Activated naive CD8-positive, alpha-beta T cell (primary cell): ENCODE measurements around the gene JAK3.
A peak's percentile ranks its signal among the peaks of the same experiment; 100 is the strongest.

Experiments used
- H3K27ac Mint-ChIP-seq: one replicate; pipeline ENCODE4 v1.8.0; 2021; ENCODE audit warnings: mixed read lengths
- H3K27me3 Mint-ChIP-seq: one replicate; pipeline ENCODE4 v1.8.0; 2021; ENCODE audit warnings: mixed read lengths
- H3K36me3 Mint-ChIP-seq: one replicate; pipeline ENCODE4 v1.8.0; 2021; ENCODE audit warnings: mixed read lengths
- H3K4me1 Mint-ChIP-seq: one replicate; pipeline ENCODE4 v1.8.0; 2021; ENCODE audit warnings: low read depth, mixed read lengths
- H3K4me3 Mint-ChIP-seq: one replicate; pipeline ENCODE4 v1.8.0; 2021; ENCODE audit warnings: mild to moderate bottlenecking, mixed read lengths
- H3K9me3 Mint-ChIP-seq: one replicate; pipeline ENCODE4 v1.8.0; 2021; ENCODE audit warnings: low read depth, mixed read lengths

Gene JAK3

GRCh38 chr19:17834350-17835181 lies 13.2 kb downstream of the JAK3 start:
- Mint-ChIP-seq H3K4me3 (no peak overlapping the region), H3K9me3 (no peaks in the 10 kb centered on the region), H3K27ac (peak overlapping the region; percentile 72), H3K27me3 (no peaks in the 10 kb centered on the region), H3K36me3 (peaks cover 12% of the 10 kb centered on the region), H3K4me1 (peaks cover 14% of the 10 kb centered on the region)

- H3K27ac Mint-ChIP-seq, result no peak overlapping the region
- no peaks in the 10 kb centered on the region for H3K9me3 Mint-ChIP-seq
- H3K4me3 Mint-ChIP-seq, result no peak overlapping the region
- peaks cover 12% of the 10 kb centered on the region for H3K4me1 Mint-ChIP-seq
- H3K36me3 Mint-ChIP-seq, result peaks cover 9% of the 10 kb centered on the region
- H3K27me3 Mint-ChIP-seq, result no peaks in the 10 kb centered on the region
Measured at GRCh38 chr19:17832443-17833208, 15.2 kb downstream of the JAK3 start.

GRCh38 chr19:17831419-17831888 lies 16.3 kb downstream of the JAK3 start:
- peaks cover 9% of the 10 kb centered on the region for H3K36me3 Mint-ChIP-seq
- no peaks in the 10 kb centered on the region for H3K27me3 Mint-ChIP-seq
- H3K4me3 Mint-ChIP-seq, result no peak overlapping the region
- H3K4me1 Mint-ChIP-seq, result peaks cover 9% of the 10 kb centered on the region
- no peaks in the 10 kb centered on the region for H3K9me3 Mint-ChIP-seq
- no peak overlapping the region for H3K27ac Mint-ChIP-seq

- Mint-ChIP-seq H3K9me3 (no peaks in the 10 kb centered on the region), H3K27me3 (no peaks in the 10 kb centered on the region), H3K36me3 (peaks cover 9% of the 10 kb centered on the region), H3K27ac (no peak overlapping the region), H3K4me1 (peaks cover 5% of the 10 kb centered on the region), H3K4me3 (no peak overlapping the region)
Measured at GRCh38 chr19:17830567-17831418, 17.0 kb downstream of the JAK3 start.

GRCh38 chr19:17829855-17830566 lies 17.8 kb downstream of the JAK3 start:
- no peaks in the 10 kb centered on the region for H3K27me3 Mint-ChIP-seq
- no peak overlapping the region for H3K4me3 Mint-ChIP-seq
- no peak overlapping the region for H3K27ac Mint-ChIP-seq
- no peaks in the 10 kb centered on the region for H3K4me1 Mint-ChIP-seq
- H3K9me3 Mint-ChIP-seq, result no peaks in the 10 kb centered on the region
- peaks cover 4% of the 10 kb centered on the region for H3K36me3 Mint-ChIP-seq

- H3K4me3 Mint-ChIP-seq, result no peak overlapping the region
- H3K27ac Mint-ChIP-seq, result no peak overlapping the region
- H3K4me1 Mint-ChIP-seq, result no peaks in the 10 kb centered on the region
- H3K27me3 Mint-ChIP-seq, result no peaks in the 10 kb centered on the region
- no peaks in the 10 kb centered on the region for H3K9me3 Mint-ChIP-seq
- peaks cover under 1% of the 10 kb centered on the region for H3K36me3 Mint-ChIP-seq
Measured at GRCh38 chr19:17826508-17827056, 21.2 kb downstream of the JAK3 start.

GRCh38 chr19:17824339-17824738 lies 23.4 kb downstream of the JAK3 start:
- no peak overlapping the region for H3K4me3 Mint-ChIP-seq
- no peaks in the 10 kb centered on the region for H3K36me3 Mint-ChIP-seq
- H3K27me3 Mint-ChIP-seq, result no peaks in the 10 kb centered on the region
- H3K4me1 Mint-ChIP-seq, result no peaks in the 10 kb centered on the region
- H3K9me3 Mint-ChIP-seq, result no peaks in the 10 kb centered on the region
- no peak overlapping the region for H3K27ac Mint-ChIP-seq

GRCh38 chr19:17821190-17821589 lies 26.6 kb downstream of the JAK3 start, which contains the start of gene INSL3:
TSS of gene INSL3 (minus strand) at chr19:17821519. CDS start at chr19:17821506, 13 bp downstream.
- Mint-ChIP-seq H3K4me3 (no peak within 1 kb of the TSS), H3K4me1 (no peaks in the 10 kb centered on the region), H3K36me3 (peaks cover 2% of the 10 kb centered on the region), H3K27me3 (no peaks in the 10 kb centered on the region), H3K27ac (no peak within 1 kb of the TSS), H3K9me3 (no peaks in the 10 kb centered on the region)

- H3K27me3 Mint-ChIP-seq, result no peaks in the 10 kb centered on the region
- H3K4me1 Mint-ChIP-seq, result no peaks in the 10 kb centered on the region
- no peaks in the 10 kb centered on the region for H3K9me3 Mint-ChIP-seq
- no peak overlapping the region for H3K4me3 Mint-ChIP-seq
- peaks cover 2% of the 10 kb centered on the region for H3K36me3 Mint-ChIP-seq
- H3K27ac Mint-ChIP-seq, result no peak overlapping the region
Measured at GRCh38 chr19:17817668-17818363, 30.0 kb downstream of the JAK3 start.

- no peak overlapping the region for H3K4me3 Mint-ChIP-seq
- no peaks in the 10 kb centered on the region for H3K9me3 Mint-ChIP-seq
- no peak overlapping the region for H3K27ac Mint-ChIP-seq
- peaks cover 2% of the 10 kb centered on the region for H3K36me3 Mint-ChIP-seq
- no peaks in the 10 kb centered on the region for H3K27me3 Mint-ChIP-seq
- peaks cover 8% of the 10 kb centered on the region for H3K4me1 Mint-ChIP-seq
Measured at GRCh38 chr19:17812099-17812498, 35.7 kb downstream of the JAK3 start.

GRCh38 chr19:17811681-17812080 lies 36.1 kb downstream of the JAK3 start:
- peaks cover 9% of the 10 kb centered on the region for H3K4me1 Mint-ChIP-seq
- no peak overlapping the region for H3K4me3 Mint-ChIP-seq
- no peak overlapping the region for H3K27ac Mint-ChIP-seq

GRCh38 chr19:17811103-17811502 lies 36.7 kb downstream of the JAK3 start:
- H3K4me3 Mint-ChIP-seq, result no peak overlapping the region
- no peaks in the 10 kb centered on the region for H3K36me3 Mint-ChIP-seq
- H3K27me3 Mint-ChIP-seq, result no peaks in the 10 kb centered on the region
- H3K4me1 Mint-ChIP-seq, result peaks cover 11% of the 10 kb centered on the region
- H3K9me3 Mint-ChIP-seq, result no peaks in the 10 kb centered on the region
- H3K27ac Mint-ChIP-seq, result no peak overlapping the region

More at GRCh38 chr19:17811681-17812080, 36.1 kb downstream of the JAK3 start:
- Mint-ChIP-seq H3K9me3 (no peaks in the 10 kb centered on the region), H3K27me3 (no peaks in the 10 kb centered on the region), H3K36me3 (peaks cover 2% of the 10 kb centered on the region)

GRCh38 chr19:17807731-17808316 lies 40.0 kb downstream of the JAK3 start:
- Mint-ChIP-seq H3K27ac (peak overlapping the region; percentile 70), H3K4me1 (peaks cover 29% of the 10 kb centered on the region), H3K9me3 (no peaks in the 10 kb centered on the region), H3K36me3 (no peaks in the 10 kb centered on the region), H3K27me3 (no peaks in the 10 kb centered on the region), H3K4me3 (peak overlapping the region; percentile 64)
